HG03442 (cell line): ENCODE measurements around the gene SMARCA2.
A peak's percentile ranks its signal among the peaks of the same experiment; 100 is the strongest.
"Not testable (repeated sequence)": the region's sequence is repeated elsewhere in the genome, so short reads cannot be mapped to it uniquely, and the experiment has no call there.

ENCODE experiments used
- ATAC-seq: cut with Tn5 transposase; IDR thresholded peaks from one replicate; pipeline ENCODE4 v1.9.1; 2021; ENCODE audit warnings: mild to moderate bottlenecking, moderate library complexity; ENCODE audit not compliant: unreplicated experiment

The SMARCA2 gene

DNA sequence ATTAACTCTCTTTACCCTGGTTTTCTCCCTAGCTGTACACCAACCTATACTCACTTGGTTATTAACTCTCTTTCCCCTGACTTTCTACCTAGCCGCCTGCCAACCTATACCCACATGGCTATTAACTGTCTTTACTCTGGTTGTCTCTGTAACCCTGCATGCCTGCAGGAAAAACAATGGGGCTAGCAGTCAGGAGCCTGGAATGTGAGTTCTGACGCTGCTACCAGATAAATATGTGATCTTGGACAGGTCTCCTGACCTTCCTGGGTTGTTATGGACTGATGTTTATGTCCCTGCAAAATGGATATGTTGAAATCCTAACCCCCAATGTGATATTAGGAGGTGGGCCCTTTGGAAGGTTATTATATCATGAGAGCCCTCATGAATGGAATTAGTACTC lies 119.2 kb downstream of the SMARCA2 start:
- ATAC-seq, result no peak

DNA sequence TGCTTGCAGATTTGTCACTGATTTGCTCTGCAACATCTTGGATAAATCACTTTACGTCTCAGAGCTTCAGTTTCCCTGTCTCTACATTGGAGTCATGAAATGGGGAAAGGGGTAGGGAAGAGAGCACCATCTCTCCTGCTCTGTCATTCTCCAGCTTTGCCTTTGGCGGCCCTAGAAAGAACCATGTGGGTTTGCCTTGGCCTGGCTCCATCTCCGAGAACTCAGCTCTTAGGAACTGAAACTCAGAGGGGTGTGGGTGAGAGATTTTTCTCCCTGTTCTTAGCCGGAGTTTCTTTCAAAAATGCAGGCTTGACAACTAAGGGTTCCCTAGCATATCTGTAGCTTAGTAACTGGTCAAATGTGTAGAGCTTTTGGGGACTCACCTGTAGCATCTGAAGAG lies 123.5 kb downstream of the SMARCA2 start:
- ATAC-seq, result no peak

DNA sequence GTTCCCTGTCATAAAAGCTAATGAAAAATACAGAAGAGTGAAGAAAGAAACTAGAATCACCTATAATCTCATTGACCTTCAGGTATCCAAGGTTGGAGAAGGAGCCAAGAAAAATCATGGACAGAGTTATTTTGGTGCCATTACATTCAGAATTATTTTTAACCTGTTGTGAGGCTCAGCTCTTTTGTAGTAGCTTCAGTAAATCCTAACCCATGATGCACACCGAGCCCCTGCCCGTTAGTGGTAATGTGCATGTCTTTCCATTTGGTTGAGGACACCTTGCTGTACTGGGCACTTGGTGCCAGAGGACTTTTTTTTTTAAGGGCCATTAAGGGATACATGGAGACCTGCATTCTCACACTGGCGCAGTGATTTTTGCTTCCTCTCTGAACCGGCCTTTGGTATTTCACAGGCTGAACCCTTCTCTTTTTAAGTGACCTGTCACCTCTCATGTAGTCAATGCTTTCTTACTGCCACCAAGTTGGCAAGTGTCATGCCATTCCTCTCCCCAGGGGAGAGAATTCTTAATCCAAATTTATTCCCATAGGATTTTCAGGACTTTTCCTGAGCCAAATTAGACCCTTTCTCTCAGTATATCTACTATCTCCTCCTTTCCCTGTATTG lies 125.6 kb downstream of the SMARCA2 start:
- ATAC-seq, result no peak

DNA sequence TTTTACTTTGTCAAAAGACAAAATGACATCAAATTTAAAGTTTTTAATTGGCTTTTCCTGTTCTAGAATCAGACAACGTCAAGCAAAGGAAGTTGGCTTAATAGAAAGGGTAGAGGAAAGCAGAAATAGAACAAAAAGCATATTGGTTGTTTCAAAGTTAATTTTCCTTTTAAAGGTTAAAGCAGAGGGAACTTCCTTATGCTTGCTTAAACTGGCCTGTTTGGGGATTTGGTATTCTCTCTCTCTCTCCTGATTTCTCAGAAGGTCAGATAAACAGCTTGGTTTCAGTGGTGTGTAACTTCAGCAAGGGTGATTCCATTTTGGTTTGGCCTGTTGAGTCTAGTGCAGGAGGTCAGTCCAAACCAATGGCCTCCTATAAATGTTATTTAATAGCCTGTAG lies 127.1 kb downstream of the SMARCA2 start:
- no peak for ATAC-seq

DNA sequence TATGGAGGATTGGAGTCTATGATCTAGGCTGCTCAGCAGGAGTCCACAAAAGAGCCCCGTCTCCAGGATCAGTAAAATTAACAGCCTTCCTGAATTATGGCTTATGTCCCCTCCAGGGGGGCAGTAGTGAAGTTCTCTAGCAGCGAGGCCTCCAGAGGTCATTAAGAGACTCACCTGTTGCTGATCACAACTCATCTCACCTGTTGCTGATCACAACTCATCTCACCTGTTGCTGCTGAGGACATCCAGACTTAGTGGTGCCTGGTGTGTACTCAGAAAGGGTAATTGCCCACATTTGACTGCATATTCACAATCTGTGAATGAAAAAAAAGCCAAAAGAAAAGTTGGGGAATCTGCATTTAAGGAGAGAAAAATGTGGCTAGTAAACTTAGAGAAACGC lies 129.5 kb downstream of the SMARCA2 start:
- no peak for ATAC-seq

GRCh38 chr9:2145746-2146145 lies 130.6 kb downstream of the SMARCA2 start:
- no peak for ATAC-seq

DNA sequence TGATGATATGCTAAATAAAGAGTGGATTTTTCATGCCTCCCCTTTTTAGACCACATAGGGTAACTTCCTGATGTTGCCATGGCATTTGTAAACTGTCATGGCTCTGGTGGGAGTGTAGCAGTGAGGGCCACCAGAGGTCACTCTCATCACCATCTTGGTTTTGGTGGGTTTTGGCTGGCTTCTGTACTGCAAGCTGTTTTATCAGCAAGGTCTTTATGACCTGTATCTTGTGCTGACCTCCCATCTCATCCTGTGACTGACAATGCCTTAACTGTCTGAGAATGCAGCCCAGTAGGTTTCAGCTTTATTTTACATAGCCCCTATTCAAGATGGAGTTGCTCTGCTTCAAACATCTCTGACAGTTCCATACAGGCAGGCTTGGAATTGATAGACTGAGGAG lies 131.6 kb downstream of the SMARCA2 start:
- not testable (repeated sequence) for ATAC-seq

DNA sequence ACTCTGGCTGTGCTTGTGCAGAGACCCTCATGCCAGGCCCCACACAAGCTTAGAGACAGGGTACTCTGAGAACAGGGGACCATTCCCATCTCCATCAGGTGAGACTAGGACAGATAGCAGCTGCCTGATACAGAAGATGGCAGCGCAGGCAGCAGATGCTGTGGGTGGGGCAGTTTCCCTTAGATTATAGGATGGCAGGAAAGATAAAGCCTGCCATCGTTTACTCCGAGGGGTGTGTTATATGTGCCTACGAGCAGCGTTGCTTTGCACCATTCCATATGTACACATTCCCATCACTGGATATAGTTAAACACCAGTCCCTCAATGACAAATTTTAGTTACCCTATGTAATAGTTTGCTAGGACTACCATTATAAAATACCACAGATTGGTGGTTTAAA lies 135.2 kb downstream of the SMARCA2 start:
- no peak for ATAC-seq

DNA sequence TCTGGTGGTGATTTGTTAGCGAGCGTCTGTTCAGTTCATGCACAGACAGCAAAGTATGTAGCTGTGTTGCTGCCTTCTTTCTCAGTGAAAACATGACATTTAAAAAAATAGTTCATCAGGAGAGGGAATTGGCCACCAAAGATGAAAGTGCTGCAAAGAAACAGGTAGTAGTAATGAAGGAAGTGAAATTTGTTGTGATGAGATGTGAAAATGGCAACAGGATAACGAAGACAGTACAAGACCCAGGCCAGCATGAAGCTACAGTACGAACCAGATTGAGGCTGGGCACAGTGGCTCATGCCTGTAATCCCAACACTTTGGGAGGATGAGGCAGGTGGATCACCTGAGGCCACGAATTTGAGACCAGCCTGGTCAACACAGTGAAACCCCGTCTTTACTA lies 136.0 kb downstream of the SMARCA2 start:
- ATAC-seq, result no peak

GRCh38 chr9:2152966-2153629 lies 138.0 kb downstream of the SMARCA2 start:
- no peak for ATAC-seq

- ATAC-seq, result no peak
Measured at GRCh38 chr9:2153630-2154217, 138.6 kb downstream of the SMARCA2 start.

DNA sequence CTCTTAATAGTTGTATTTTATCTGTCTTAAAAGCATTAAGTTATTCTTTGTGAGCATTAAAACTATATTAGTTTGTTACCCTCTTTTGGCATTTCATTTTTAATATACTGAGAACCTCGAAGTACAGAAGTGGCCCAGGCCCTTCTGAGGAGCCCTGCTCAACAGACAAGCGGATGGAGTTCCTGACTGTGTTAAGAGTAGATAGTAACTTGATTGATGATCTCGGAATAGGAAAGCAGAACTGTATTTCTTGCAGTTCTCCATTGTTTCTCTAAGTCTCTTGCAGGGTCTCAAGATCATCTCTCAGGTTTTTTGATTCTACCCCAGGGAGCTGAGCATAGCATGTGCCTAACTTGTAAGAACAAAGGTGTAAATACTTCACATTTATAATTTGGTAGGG lies 139.6 kb downstream of the SMARCA2 start:
- no peak for ATAC-seq

- ATAC-seq, result no peak
Measured at GRCh38 chr9:2155966-2156365, 140.8 kb downstream of the SMARCA2 start.

- peak; percentile 36 for ATAC-seq
Measured at GRCh38 chr9:2157277-2158110, 142.3 kb downstream of the SMARCA2 start.

DNA sequence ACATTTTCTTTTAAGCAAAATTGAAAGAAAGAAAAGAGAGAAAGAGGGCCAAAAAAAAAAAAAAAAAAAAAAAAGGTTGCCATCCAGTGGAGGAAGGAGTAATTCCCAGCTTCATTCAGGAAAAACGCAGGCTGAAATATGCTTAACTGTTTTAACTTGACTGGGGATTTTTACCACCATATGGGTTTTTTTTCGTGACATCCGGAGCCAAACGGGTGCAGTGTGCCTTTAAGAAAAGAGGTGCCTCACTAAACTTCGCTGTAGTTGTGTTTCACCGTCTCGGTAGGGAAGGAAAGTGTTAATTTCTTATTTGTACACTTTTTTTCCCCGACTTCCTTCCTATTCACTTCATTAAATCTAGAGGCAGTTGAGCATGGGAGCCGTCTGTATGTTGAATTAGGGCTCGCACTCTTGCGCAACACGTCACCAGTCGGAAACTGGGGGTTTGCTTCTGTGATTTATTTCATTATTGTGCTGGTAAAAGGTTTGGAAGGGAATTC lies 143.0 kb downstream of the SMARCA2 start:
- ATAC-seq, result peak; percentile 34

DNA sequence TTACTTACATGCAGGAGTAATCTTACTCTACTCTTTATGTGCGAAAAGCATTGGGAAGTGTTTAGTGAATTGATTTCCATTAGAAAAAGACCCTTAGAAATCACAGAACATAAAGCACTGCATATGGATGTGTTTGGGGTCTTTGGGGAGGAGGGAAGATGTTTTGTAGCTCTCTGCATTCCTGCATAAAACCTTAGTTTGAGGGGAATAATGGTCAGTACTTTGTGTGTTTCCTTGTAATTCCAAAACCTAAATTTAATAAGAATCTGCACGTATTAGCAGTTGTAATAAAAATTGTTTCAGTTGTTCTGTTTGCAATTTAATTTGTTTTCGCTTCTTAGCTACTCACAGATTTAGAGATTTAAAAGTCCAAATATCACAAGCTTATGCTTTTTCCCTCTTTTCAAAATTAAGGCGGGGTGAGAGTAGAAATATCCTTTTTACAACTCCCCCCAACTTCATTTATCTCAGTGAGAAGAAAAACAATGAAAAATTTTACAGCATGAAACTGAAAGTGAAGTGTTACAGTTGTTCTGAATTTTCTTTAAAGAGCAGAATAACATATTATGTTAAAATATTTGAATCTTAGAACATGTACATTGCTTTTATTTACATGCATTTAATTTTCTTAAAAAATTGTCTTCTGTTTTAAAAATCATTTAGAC lies 143.8 kb downstream of the SMARCA2 start:
- no peak for ATAC-seq

- ATAC-seq, result no peak
Measured at GRCh38 chr9:2159521-2160454, 144.6 kb downstream of the SMARCA2 start.

DNA sequence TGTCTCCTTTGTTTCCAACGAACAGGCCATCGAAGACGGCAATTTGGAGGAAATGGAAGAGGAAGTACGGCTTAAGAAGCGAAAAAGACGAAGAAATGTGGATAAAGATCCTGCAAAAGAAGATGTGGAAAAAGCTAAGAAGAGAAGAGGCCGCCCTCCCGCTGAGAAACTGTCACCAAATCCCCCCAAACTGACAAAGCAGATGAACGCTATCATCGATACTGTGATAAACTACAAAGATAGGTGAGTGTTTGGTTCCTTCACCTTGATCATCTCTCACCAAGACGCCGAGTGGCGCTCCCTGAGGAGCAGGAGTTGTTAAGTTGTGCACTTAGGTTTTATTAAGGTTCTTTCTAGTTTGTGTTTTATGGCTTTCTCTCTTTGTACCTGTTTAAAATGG lies 146.5 kb downstream of the SMARCA2 start:
- no peak for ATAC-seq

DNA sequence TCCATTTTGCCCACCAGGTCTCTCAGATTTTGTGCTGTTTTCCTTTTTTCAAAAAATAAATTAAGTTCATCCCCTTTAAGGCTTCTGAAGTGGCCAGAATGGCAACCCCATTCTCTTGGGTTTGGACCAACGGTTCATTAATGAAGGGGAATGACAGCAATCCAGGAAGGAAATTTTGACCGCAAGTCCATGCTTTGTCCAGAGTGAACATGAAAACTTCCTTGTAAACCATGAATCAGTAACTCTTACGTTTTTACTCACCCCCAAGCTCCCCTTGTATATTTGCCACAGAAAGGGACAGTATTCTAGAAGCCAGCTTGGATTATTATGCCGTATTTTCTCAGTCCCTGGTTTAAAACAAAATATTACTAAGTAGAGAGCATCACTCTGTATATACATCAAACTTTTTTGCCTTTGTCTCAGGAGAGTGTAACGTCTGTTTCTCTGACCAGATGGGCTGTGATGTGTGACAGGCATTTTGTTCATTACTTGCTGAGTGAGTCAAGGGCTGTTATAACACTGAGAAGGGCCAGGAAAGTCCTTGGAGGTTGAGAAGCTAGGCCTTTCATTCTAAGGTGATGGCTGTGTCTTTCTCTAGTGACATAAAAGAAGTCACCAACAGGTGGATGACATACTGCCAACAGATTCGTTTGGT lies 148.2 kb downstream of the SMARCA2 start:
- no peak for ATAC-seq
